HG03097 (cell line): Measurements from ENCODE around the gene ZNF780B.
"Not testable (repeated sequence)": the region's sequence is repeated elsewhere in the genome, so short reads cannot be mapped to it uniquely, and the experiment has no call there.

Experiments used
- ATAC-seq: cut with Tn5 transposase; IDR thresholded peaks from one replicate; pipeline ENCODE4 v1.9.1; 2021; ENCODE audit not compliant: unreplicated experiment, low FRiP score

ZNF780B gene

DNA sequence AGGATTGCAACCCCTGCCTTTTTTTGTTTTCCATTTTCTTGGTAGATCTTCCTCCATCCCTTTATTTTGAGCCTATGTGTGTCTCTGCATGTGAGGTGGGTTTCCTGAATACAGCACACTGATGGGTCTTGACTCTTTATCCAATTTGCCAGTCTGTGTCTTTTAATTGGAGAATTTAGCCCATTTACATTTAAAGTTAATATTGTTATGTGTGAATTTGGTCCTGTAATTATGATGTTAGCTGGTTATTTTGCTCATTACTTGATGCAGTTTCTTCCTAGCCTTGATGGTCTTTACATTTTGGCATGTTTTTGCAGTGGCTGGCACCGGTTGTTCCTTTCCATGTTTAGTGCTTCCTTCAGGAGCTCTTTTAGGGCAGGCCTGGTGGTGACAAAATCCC, 14.3 kb downstream of the ZNF780B start:
- not testable (repeated sequence) for ATAC-seq

- not testable (repeated sequence) for ATAC-seq
Observed at GRCh38 chr19:40038047-40038446, 18.0 kb downstream of the ZNF780B start.

- ATAC-seq: no peak
Observed at GRCh38 chr19:40035996-40036395, 20.0 kb downstream of the ZNF780B start.

- no peak for ATAC-seq
Observed at GRCh38 chr19:40033989-40034560, 22.0 kb downstream of the ZNF780B start.

DNA sequence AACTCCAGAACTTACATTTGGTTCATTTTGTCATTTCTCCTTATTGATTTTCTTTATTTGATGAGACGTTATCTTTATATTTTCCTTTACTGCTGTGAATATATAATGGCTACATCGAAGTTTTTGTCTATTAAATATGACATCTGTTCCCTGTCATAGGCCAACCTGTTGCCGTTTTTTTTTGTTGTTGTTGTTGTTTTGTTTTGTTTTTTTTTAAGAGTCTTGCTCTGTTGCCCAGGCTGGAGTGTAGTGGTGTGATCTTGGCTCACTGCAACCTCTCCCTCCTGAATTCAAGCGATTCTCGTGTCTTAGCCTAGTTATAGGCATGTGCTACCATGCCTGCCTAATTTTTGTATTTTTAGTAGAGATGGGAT, 29.4 kb downstream of the ZNF780B start:
- ATAC-seq: no peak

DNA sequence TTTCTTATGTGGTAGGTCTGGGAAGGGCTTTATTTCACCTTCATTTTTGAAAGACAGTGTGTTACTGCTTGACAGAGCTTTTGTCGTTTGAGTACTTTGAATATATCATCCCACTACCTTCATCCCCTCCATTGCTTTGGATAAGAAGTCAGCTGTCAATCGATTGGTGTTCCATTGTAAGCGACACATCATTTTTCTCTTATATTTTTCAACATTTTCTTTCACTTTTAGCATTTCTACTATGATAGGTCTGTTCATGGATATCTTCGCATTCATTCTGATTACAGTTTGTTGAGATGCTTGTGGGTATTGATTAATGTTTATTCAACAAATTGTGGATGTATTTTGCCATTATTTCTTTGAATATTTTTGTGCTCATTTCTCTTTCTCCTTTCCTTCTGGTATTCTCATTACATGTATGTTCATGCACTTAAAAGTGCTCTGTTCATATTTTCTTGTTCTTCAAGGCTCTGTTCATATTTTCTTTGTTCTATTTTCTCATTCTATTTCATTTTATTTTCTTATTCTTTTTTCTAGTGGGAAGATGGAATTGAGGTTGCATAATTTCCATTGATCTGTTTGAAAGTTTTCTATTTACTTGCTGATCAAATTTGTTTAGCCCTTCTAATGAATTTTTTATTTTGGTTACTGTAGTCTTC, 30.0 kb downstream of the ZNF780B start:
- ATAC-seq: no peak

- no peak for ATAC-seq
Observed at GRCh38 chr19:40023969-40024368, 32.1 kb downstream of the ZNF780B start.

- no peak for ATAC-seq
Observed at GRCh38 chr19:40013991-40014390, 42.0 kb downstream of the ZNF780B start.

DNA sequence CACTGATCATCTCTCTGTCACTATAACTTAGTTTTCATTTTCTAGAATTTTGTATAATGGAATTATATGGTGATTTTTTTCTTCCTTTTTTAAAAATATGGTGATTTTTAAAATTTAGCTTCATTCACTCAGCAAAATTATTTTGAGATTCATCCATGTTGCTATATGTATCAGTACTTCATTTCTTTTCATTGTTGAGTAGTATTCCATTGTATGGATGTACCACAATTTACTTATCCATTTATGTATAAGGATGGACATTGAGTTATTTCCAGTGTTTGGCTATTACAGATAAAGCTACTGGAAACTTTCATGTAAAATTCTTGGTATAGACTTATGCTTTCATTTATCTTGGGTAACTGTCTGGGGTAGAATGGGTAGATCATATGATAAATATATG, 46.4 kb downstream of the ZNF780B start:
- no peak for ATAC-seq

DNA sequence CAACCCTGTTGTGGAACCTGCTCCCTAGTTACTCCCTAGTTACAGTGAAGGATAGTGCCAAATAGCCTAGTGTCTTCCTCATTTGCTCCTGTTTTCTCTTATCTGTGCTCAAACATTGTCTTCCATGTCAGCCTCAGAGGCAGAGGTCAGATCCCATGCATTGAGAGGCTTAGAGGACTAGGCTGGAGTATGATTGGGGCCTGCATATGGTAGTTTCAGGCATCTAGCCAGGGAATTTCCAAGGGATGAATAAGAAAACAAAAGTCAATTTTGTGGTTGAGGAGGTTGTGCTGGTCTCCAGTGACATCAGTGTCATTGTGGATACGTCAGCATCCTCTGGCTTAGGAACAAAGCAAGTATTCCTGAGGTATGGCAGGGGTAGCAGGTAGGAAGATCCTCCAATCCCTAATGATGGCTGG, 49.7 kb downstream of the ZNF780B start:
- ATAC-seq: no peak

DNA sequence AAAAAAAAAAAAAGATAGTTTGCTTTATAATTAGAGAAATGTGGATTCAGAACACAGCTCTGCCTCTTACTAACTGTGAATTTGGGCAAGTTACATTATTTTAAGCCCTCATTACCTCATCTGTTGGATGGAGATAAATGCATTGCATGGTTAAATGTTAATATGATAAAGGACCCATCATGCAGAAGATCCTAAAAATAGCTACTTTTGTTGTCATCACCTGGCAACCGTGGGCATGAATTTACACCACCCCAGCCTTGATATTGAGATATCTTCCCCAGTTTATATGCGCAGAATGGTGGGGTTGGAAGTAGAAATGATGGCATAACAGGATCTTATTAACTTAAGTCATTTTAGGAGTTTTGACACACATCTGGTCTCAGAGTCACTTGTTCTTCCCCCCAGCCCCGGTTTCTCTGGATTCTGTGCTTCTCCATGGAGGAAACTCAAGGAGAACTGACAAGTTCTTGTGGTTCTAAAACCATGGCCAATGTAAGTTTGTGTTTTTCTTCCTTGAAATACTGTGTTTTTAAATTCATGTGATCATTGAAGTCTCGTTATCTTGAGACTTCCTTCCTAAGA, 50.2 kb downstream of the ZNF780B start:
- no peak for ATAC-seq

- ATAC-seq: no peak
Observed at GRCh38 chr19:39998501-39998900, 57.5 kb downstream of the ZNF780B start.

DNA sequence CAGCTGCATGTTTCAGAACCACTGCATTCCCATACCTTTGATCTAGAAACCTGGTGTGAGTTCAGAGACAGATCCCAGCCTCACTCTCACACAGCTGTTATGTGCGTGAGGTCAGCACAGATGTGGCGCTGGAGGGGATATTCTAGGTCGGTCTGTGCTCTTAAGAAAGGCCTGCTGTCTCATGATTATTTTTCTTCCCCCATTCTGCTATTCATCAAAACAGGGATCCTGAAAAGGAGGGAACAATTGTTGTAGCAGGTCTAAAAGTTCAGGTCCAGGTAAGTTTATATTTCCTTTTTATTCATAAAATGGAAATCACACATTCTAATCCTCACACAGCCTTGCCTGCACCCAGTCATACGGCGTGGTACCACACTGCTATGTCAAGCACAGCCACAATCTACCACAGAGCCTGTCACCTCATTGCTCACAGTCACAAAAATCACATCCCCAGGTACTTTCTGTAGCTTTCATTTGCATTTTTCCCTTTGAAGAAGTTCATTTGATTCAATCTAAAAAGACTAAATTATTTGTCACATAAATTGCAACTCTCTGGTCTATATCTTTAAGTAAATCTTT, 58.3 kb downstream of the ZNF780B start:
- ATAC-seq: no peak

- ATAC-seq: peak; percentile 86
Observed at GRCh38 chr19:39996811-39997637, 59.0 kb downstream of the ZNF780B start, which contains the start of gene ZNF546. Gene ZNF546 (plus strand): TSS chr19:39997060. CDS start chr19:39998327, 1,267 bp downstream.

DNA sequence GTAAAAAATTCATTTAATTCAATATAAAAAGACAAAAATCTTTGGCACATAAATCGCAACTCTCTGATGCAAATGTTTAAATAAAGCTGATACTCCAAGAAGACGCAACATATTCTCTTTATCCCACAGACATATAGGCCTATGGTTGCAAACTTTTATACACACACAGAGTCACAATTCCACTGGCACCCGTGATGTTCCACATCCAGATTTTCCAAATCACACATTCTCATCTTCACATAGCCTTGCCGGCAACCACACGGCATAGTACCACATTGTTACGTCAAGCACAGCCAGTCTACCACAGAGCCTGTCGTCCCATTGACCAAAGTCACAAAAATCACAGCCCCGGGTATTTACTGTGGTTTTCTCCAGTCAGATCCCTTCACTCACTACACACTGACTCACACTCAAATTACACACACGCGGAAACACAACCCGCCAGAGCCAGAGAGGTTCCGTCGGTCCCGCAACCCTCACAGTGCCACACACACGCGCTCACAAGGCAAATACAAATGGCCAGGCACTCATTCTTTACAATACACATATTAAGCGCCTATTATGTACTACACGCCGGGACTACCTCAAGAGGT, 59.7 kb downstream of the ZNF780B start:
- no peak for ATAC-seq

GRCh38 chr19:39995794-39996193, 60.2 kb downstream of the ZNF780B start:
- ATAC-seq: no peak

DNA sequence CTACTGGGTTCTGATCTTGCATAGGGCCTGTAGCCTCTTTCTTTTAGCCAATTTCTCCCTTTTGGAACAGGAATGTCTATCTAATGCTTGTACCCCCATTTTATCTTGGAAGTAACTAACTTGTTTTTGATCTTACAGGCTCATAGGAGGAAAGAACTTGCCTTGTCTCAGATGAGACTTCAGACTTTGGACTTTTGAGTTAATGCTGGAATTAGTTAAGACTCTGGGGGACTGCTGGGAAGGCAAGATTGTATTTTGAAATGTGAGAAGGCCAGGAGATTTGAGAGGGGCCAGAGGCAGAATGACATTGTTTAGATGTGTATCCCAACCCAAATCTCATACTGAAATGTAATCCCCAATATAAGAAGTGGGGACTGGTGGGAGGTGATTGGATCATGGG, 61.7 kb downstream of the ZNF780B start:
- ATAC-seq: no peak

GRCh38 chr19:39993605-39994004, 62.4 kb downstream of the ZNF780B start:
- ATAC-seq: no peak

DNA sequence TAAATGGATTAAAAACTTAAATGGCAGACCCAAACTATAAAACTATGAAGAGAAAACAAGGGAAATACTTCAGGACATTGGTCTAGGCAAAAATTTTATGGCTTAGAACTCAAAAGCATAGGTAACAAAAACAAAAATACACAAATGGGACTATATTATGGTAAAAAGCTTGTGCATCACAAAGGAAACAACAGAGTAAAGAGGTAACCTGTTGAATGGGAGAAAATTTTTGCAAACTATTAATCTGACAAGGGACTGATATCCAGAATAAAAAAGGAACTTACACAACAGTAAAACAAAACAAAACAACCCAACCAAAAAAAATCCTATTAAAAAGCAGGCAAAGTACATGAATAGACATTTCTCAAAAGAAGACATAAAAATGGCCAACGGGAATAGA, 68.4 kb downstream of the ZNF780B start:
- ATAC-seq: no peak

GRCh38 chr19:39987167-39987566, 68.9 kb downstream of the ZNF780B start:
- no peak for ATAC-seq

- ATAC-seq: no peak
Observed at GRCh38 chr19:39986643-39987042, 69.4 kb downstream of the ZNF780B start.
